ENCODE results near the gene ST6GALNAC5.
"Not testable (repeated sequence)": the region's sequence is repeated elsewhere in the genome, so short reads cannot be mapped to it uniquely, and the experiment has no call there.

Gene ST6GALNAC5

GRCh38 chr1:76939050-76939816, 72.0 kb downstream of the ST6GALNAC5 start:
- DNase-seq: no peak

- no peak for DNase-seq
Measured at GRCh38 chr1:76939817-76940216, 72.5 kb downstream of the ST6GALNAC5 start.

- no peak for DNase-seq
Measured at GRCh38 chr1:76940571-76941335, 73.5 kb downstream of the ST6GALNAC5 start.

- DNase-seq: no peak
Measured at GRCh38 chr1:76942549-76942948, 75.3 kb downstream of the ST6GALNAC5 start.

GRCh38 chr1:76944942-76945341, 77.7 kb downstream of the ST6GALNAC5 start:
- no peak for DNase-seq

- DNase-seq: no peak
Measured at GRCh38 chr1:76948846-76949245, 81.6 kb downstream of the ST6GALNAC5 start.

GRCh38 chr1:76949503-76949902, 82.2 kb downstream of the ST6GALNAC5 start:
- DNase-seq: no peak

- DNase-seq: no peak
Measured at GRCh38 chr1:76950306-76950705, 83.0 kb downstream of the ST6GALNAC5 start.

- DNase-seq: no peak
Measured at GRCh38 chr1:76951153-76951552, 83.9 kb downstream of the ST6GALNAC5 start.

- no peak for DNase-seq
Measured at GRCh38 chr1:76955652-76956051, 88.4 kb downstream of the ST6GALNAC5 start.

- no peak for DNase-seq
Measured at GRCh38 chr1:76957961-76958360, 90.7 kb downstream of the ST6GALNAC5 start.

GRCh38 chr1:76958828-76959227, 91.5 kb downstream of the ST6GALNAC5 start:
- DNase-seq: no peak

GRCh38 chr1:76959556-76959955, 92.3 kb downstream of the ST6GALNAC5 start:
- no peak for DNase-seq

GRCh38 chr1:76961181-76961819, 94.0 kb downstream of the ST6GALNAC5 start:
- DNase-seq: no peak

GRCh38 chr1:76961820-76962207, 94.5 kb downstream of the ST6GALNAC5 start:
- DNase-seq: no peak

GRCh38 chr1:76981267-76981666, 114.0 kb downstream of the ST6GALNAC5 start:
- not testable (repeated sequence) for DNase-seq

- no peak for DNase-seq
Measured at GRCh38 chr1:76989976-76990375, 122.7 kb downstream of the ST6GALNAC5 start.

GRCh38 chr1:76993036-76993435, 125.8 kb downstream of the ST6GALNAC5 start:
- no peak for DNase-seq

GRCh38 chr1:76998582-76999223, 131.4 kb downstream of the ST6GALNAC5 start:
- no peak for DNase-seq

- no peak for DNase-seq
Measured at GRCh38 chr1:77007675-77008074, 140.4 kb downstream of the ST6GALNAC5 start.

- DNase-seq: no peak
Measured at GRCh38 chr1:77010937-77011336, 143.7 kb downstream of the ST6GALNAC5 start.

- DNase-seq: no peak
Measured at GRCh38 chr1:77012066-77012465, 144.8 kb downstream of the ST6GALNAC5 start.
